Right atrium auricular region (tissue), 2 donors: ENCODE data around the gene LPAR4. TPM values are rescaled to one million over a fixed set of nuclear protein-coding genes. Genes with fewer than 3 reads are reported as not detected.
A peak's percentile ranks its signal among the peaks of the same experiment; 100 is the strongest.

ENCODE experiments used
- DNase-seq: peaks from one replicate; pipeline ENCODE4 v3.0.0-alpha.2; 2019; ENCODE audit warnings: low spot score
- H3K27ac ChIP-seq, 2 donors: fragments of 200-600 bp; sonication (generic); 1 replicate in 1 of 2; 2 replicates in 1 of 2; pipeline ENCODE4 v1.5.1; 2016 to 2019
- H3K27me3 ChIP-seq, 2 donors: fragments of 200-600 bp; sonication (generic); one replicate each; pipeline versions ENCODE4 v1.5.1 to v1.6.0; 2017 to 2019
- H3K36me3 ChIP-seq: fragments of 200-600 bp; sonication (generic); one replicate; pipeline ENCODE4 v1.5.1; 2016
- H3K4me1 ChIP-seq, 2 donors: fragments of 200-600 bp; sonication (generic); one replicate each; pipeline versions ENCODE4 v1.5.1 to v1.6.0; 2017 to 2019
- H3K4me3 ChIP-seq, 2 donors: fragments of 200-600 bp; sonication (generic); 1 replicate in 1 of 2; 2 replicates in 1 of 2; pipeline ENCODE4 v1.5.1; 2017 to 2019; ENCODE audit warnings: mild to moderate bottlenecking in 1 of 2, moderate library complexity in 1 of 2
- H3K9me3 ChIP-seq, 2 donors: fragments of 200-600 bp; sonication (generic); one replicate each; pipeline ENCODE4 v1.5.1; 2019
- total RNA-seq, 2 donors: library from RNA; depleted of rRNA; stranded (reverse); fragments of >200 nt; gene quantifications; one replicate each; pipeline ENCODE4 v1.1.0, GENCODE V29; 2016
- TF ChIP-seq, protein P1 (sequence below), 2 donors: fragments of 200-600 bp; sonication (generic); IDR thresholded peaks; one replicate each; pipeline ENCODE4 v1.5.1; 2019; ENCODE audit warnings: antibody characterized with exemption in 2 of 2

Gene LPAR4, protein sequence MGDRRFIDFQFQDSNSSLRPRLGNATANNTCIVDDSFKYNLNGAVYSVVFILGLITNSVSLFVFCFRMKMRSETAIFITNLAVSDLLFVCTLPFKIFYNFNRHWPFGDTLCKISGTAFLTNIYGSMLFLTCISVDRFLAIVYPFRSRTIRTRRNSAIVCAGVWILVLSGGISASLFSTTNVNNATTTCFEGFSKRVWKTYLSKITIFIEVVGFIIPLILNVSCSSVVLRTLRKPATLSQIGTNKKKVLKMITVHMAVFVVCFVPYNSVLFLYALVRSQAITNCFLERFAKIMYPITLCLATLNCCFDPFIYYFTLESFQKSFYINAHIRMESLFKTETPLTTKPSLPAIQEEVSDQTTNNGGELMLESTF
- under 1 TPM; 0.15 to 0.39 TPM for total RNA-seq

DNA sequence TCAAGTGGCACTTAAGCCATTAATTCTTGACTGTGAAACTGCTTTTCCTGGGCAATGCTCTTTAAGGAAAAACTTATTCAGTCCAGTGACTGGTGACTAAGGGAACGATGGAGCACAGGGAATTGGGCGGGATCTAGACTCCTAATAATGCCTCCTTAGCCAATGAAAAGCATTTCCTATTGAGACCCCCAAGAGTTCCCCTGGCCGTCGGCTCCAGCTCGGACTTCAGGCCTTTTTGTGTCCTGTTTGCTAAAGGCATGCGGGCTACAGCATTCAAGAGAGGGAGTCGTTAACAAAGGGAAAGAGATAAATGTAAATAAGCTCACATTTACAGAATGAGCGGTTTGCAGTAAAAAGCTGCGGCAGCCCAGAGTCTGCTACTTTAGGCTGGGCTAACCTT is at the start of gene LPAR4:
Gene LPAR4 (plus strand): TSS at position 232 of the 400 bp plus-strand sequence. CDS start 7,150 bp downstream, outside the sequence.
- DNase-seq = no peak
- TF ChIP-seq, protein P1, sequence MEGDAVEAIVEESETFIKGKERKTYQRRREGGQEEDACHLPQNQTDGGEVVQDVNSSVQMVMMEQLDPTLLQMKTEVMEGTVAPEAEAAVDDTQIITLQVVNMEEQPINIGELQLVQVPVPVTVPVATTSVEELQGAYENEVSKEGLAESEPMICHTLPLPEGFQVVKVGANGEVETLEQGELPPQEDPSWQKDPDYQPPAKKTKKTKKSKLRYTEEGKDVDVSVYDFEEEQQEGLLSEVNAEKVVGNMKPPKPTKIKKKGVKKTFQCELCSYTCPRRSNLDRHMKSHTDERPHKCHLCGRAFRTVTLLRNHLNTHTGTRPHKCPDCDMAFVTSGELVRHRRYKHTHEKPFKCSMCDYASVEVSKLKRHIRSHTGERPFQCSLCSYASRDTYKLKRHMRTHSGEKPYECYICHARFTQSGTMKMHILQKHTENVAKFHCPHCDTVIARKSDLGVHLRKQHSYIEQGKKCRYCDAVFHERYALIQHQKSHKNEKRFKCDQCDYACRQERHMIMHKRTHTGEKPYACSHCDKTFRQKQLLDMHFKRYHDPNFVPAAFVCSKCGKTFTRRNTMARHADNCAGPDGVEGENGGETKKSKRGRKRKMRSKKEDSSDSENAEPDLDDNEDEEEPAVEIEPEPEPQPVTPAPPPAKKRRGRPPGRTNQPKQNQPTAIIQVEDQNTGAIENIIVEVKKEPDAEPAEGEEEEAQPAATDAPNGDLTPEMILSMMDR (IDR thresholded peaks at IDR 0.05) = no peak
- H3K27me3 ChIP-seq = no peaks in the 10 kb centered on the region
- H3K4me1 ChIP-seq = no peaks in the 10 kb centered on the region
- peak within 1 kb of the TSS in 1 of 2 donors; percentile 24 for H3K4me3 ChIP-seq
- no peak within 1 kb of the TSS for H3K27ac ChIP-seq
- no peaks in the 10 kb centered on the region for H3K9me3 ChIP-seq
- H3K36me3 ChIP-seq = no peaks in the 10 kb centered on the region

DNA sequence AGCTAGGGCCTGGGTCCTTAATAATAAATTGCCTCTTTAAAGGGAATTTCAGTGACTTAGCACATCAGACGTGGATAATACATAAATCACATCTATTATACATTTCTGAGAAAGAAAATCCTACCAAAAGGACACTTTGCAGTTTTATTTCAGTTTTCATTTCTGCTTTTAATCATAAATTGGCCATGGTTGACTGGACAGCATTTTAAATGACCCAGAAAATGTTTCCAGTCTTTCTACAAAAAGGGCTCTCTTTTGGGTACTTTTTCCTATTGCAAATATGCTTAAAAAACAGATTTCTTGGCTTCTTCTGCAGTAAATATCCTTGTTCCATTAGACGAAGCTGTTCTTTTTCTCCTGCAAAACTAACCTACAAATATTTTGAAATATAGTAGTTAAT is 41.4 kb upstream of the LPAR4 start:
- Histone ChIP-seq H3K27ac (no peak overlapping the region), H3K4me1 (no peaks in the 10 kb centered on the region), H3K27me3 (no peaks in the 10 kb centered on the region), H3K9me3 (no peaks in the 10 kb centered on the region), H3K36me3 (no peaks in the 10 kb centered on the region), H3K4me3 (no peak overlapping the region)
- TF ChIP-seq, protein P1 (IDR thresholded peaks at IDR 0.05) = no peak
- no peak for DNase-seq

GRCh38 chrX:78708262-78708661 is 39.3 kb upstream of the LPAR4 start:
- Histone ChIP-seq H3K27ac (no peak overlapping the region), H3K4me1 (no peaks in the 10 kb centered on the region), H3K36me3 (no peaks in the 10 kb centered on the region), H3K27me3 (no peaks in the 10 kb centered on the region), H3K4me3 (no peak overlapping the region), H3K9me3 (no peaks in the 10 kb centered on the region)
- TF ChIP-seq, protein P1 (IDR thresholded peaks at IDR 0.05) = peak in 1 of 2 donors; percentile 44
- no peak for DNase-seq

GRCh38 chrX:78708816-78709215 is 38.7 kb upstream of the LPAR4 start:
- H3K9me3 ChIP-seq = no peaks in the 10 kb centered on the region
- H3K4me3 ChIP-seq = no peak overlapping the region
- TF ChIP-seq, protein P1 (IDR thresholded peaks at IDR 0.05) = no peak
- no peak for DNase-seq
- no peaks in the 10 kb centered on the region for H3K4me1 ChIP-seq
- H3K36me3 ChIP-seq = no peaks in the 10 kb centered on the region
- H3K27ac ChIP-seq = no peak overlapping the region
- no peaks in the 10 kb centered on the region for H3K27me3 ChIP-seq

- H3K4me3 ChIP-seq = no peak overlapping the region
Observed at GRCh38 chrX:78710171-78710570, 37.3 kb upstream of the LPAR4 start.

More at GRCh38 chrX:78710171-78710570, 37.3 kb upstream of the LPAR4 start:
- no peak for DNase-seq
- no peaks in the 10 kb centered on the region for H3K27me3 ChIP-seq
- H3K9me3 ChIP-seq = no peaks in the 10 kb centered on the region
- no peak overlapping the region for H3K27ac ChIP-seq
- no peaks in the 10 kb centered on the region for H3K36me3 ChIP-seq
- H3K4me1 ChIP-seq = no peaks in the 10 kb centered on the region
- TF ChIP-seq, protein P1 (IDR thresholded peaks at IDR 0.05) = no peak
